H1 (cell line): ENCODE measurements around the gene CD63. TPM values are rescaled to one million over a fixed set of nuclear protein-coding genes. Genes with fewer than 3 reads are reported as not detected.

Experiments
- CBX5 ChIP-seq: fragments of 300-800, 300-1000 bp; sonication (generic); IDR thresholded peaks from 2 replicates; pipeline ENCODE4 v1.7.1; 2016; ENCODE audit warnings: antibody characterized with exemption, low read length, low read depth
- CBX8 ChIP-seq: fragments of 300-800, 300-1000 bp; sonication (generic); IDR thresholded peaks from 2 replicates; pipeline ENCODE4 v1.7.1; 2016; ENCODE audit warnings: low read depth, low read length, borderline replicate concordance
- CHD2 ChIP-seq: IDR thresholded peaks from 2 replicates; pipeline ENCODE4 v1.6.1; 2012; ENCODE audit warnings: low read length, improper control_type of control experiment
- EP300 ChIP-seq, 2 experiments: IDR thresholded peaks; 1 replicate in 1 of 2; 2 replicates in 1 of 2; pipeline ENCODE4 v1.6.1; 2011 to 2012; ENCODE audit warnings: low read depth in 2 of 2, low read length in 2 of 2, mild to moderate bottlenecking in 2 of 2, borderline replicate concordance in 1 of 2, inconsistent platforms in 1 of 2, moderate library complexity in 1 of 2
- JUND ChIP-seq: IDR thresholded peaks from 2 replicates; pipeline ENCODE4 v1.6.1; 2011; ENCODE audit warnings: mild to moderate bottlenecking, improper control_type of control experiment, low read length
- KDM1A ChIP-seq: fragments of 200-600, 300-600 bp; sonication (generic); IDR thresholded peaks from 2 replicates; pipeline ENCODE4 v1.7.1; 2016; ENCODE audit warnings: mild to moderate bottlenecking, low read length, borderline replicate concordance
- KDM4A ChIP-seq: IDR thresholded peaks from one replicate; pipeline ENCODE4 v1.7.1; 2012; ENCODE audit warnings: low read depth, mild to moderate bottlenecking, moderate library complexity, low read length, inconsistent platforms; ENCODE audit not compliant: severe bottlenecking
- MAFK ChIP-seq: IDR thresholded peaks from 2 replicates; pipeline ENCODE4 v1.6.1; 2012; ENCODE audit warnings: low read depth, mild to moderate bottlenecking, improper control_type of control experiment, low read length
- RAD21 ChIP-seq, 2 experiments: IDR thresholded peaks in 1 of 2; conservative IDR thresholded peaks in 1 of 2; 2 replicates each; pipeline ENCODE4 v1.6.1; 2011; ENCODE audit warnings: low read depth in 2 of 2, low read length in 2 of 2, improper control_type of control experiment in 1 of 2, inconsistent platforms in 1 of 2, mild to moderate bottlenecking in 1 of 2, moderate library complexity in 1 of 2
- RNF2 ChIP-seq: fragments of 200-900, 300-1000 bp; sonication (generic); IDR thresholded peaks from 2 replicates; pipeline ENCODE4 v1.7.1; 2016; ENCODE audit warnings: borderline replicate concordance, low read depth, mild to moderate bottlenecking, antibody characterized with exemption, low read length; ENCODE audit not compliant: poor library complexity, severe bottlenecking; ENCODE audit errors: missing control alignments
- SAP30 ChIP-seq: fragments of 300-600 bp; sonication (generic); IDR thresholded peaks from 2 replicates; pipeline ENCODE4 v1.7.1; 2012; ENCODE audit warnings: low read length, moderate library complexity, mild to moderate bottlenecking, inconsistent platforms; ENCODE audit not compliant: insufficient read depth, insufficient replicate concordance
- SIX5 ChIP-seq: IDR thresholded peaks from 2 replicates; pipeline ENCODE4 v1.6.1; 2011; ENCODE audit warnings: mild to moderate bottlenecking, low read depth, low read length
- SP1 ChIP-seq: IDR thresholded peaks from 2 replicates; pipeline ENCODE4 v1.6.1; 2011; ENCODE audit warnings: low read depth, low read length
- SP2 ChIP-seq: IDR thresholded peaks from 2 replicates; pipeline ENCODE4 v1.6.1; 2012; ENCODE audit warnings: mild to moderate bottlenecking, low read length, inconsistent platforms
- TAF1 ChIP-seq: IDR thresholded peaks from 2 replicates; pipeline ENCODE4 v1.6.1; 2011; ENCODE audit warnings: mild to moderate bottlenecking, low read depth, low read length
- TBP ChIP-seq: IDR thresholded peaks from 2 replicates; pipeline ENCODE4 v1.6.1; 2011; ENCODE audit warnings: low read depth, low read length, improper control_type of control experiment
- polyA plus RNA-seq, 7 experiments: library from polyadenylated mRNA; depleted of rRNA in 3 of 7; stranded (reverse) in 5 of 7; unstranded in 2 of 7; fragments of >200 nt in 5 of 7; fragments of 200-250 nt in 2 of 7; gene quantifications; 1 replicate in 5 of 7; 2 replicates in 1 of 7; 4 replicates in 1 of 7; pipeline versions ENCODE4 v1.2.1 to v1.2.3, GENCODE V29; 2011 to 2013; ENCODE audit warnings: missing spikeins in 2 of 7, mixed read lengths in 2 of 7
- total RNA-seq: library from RNA; stranded (reverse); fragmentation: NEBNext Ultra II Directional; extraction: Animal tissue kit (Norgen Biotek cat#: 25700); gene quantifications from 2 replicates; pipeline ENCODE4 v1.2.1, GENCODE V29; 2021
- TF ChIP-seq, protein P1 (sequence below), 3 experiments: IDR thresholded peaks; 1 replicate in 2 of 3; 2 replicates in 1 of 3; pipeline versions ENCODE4 v1.5.1 to v1.6.1; 2011; ENCODE audit warnings: low read length in 3 of 3, mild to moderate bottlenecking in 3 of 3, inconsistent platforms in 2 of 3, low read depth in 1 of 3, moderate library complexity in 1 of 3; ENCODE audit not compliant: insufficient read depth in 1 of 3; ENCODE audit errors: control extremely low read depth in 1 of 3
- TF ChIP-seq, protein P2 (sequence below): IDR thresholded peaks from 2 replicates; pipeline ENCODE4 v1.6.1; 2012; ENCODE audit warnings: low read length, inconsistent platforms

The CD63 gene
- total and polyA plus RNA-seq, 2 of the 8 experiments (the other 6 are each of a cell fraction or from before 2014, with no cell fraction given) = 440 to 526 TPM

DNA sequence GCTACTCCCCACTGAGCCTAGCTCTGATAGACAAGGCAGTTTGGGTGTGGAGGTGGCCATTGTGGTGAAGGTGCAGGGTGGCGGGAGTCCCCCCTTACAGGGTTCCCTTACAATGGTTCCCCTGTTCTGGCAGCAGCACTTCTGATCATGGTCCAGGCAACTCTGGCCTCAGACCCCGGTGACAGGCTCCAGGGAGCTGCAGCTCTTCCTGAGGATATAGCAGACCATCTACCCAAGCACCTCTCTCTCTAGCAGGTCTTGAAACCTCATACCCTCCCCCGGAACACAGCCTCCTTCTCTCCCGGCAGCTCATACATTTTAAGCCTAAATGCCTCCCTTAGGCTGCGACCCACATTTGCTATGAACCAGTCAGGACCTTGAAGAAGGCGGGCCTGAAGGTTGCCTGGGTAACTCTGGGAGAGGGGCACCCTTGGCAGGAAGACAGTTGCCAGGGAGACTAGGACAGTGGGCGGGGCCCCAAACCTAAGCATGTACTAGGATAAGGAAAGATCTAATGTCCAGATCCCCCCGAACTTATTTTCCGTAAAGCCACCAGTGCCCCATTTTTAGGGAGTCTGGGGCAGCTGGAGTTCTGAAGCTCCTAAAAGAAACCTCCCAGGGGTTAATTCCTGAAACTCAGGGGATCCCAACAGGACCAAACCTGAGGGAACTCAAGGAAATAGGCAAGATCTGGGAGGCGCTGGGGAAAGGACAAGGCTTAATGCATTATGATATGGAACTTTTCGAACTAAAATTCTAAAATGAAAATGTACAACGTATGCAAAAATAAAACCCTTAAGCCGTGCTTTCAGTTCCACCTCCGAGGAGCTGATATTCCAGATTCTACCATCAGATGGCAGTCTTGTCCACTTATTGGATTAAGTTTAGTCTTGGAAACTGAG lies 9.6 kb upstream of the CD63 start (continued):
- TF ChIP-seq, protein P1, sequence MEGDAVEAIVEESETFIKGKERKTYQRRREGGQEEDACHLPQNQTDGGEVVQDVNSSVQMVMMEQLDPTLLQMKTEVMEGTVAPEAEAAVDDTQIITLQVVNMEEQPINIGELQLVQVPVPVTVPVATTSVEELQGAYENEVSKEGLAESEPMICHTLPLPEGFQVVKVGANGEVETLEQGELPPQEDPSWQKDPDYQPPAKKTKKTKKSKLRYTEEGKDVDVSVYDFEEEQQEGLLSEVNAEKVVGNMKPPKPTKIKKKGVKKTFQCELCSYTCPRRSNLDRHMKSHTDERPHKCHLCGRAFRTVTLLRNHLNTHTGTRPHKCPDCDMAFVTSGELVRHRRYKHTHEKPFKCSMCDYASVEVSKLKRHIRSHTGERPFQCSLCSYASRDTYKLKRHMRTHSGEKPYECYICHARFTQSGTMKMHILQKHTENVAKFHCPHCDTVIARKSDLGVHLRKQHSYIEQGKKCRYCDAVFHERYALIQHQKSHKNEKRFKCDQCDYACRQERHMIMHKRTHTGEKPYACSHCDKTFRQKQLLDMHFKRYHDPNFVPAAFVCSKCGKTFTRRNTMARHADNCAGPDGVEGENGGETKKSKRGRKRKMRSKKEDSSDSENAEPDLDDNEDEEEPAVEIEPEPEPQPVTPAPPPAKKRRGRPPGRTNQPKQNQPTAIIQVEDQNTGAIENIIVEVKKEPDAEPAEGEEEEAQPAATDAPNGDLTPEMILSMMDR (IDR thresholded peaks at IDR 0.05; ENCODE audit: control extremely low read depth in 1 of 3, insufficient read depth in 1 of 3, low read depth in 1 of 3, low read length in 3 of 3) = peak in 2 of 3 experiments; percentile 70 to 84; a peak in 3 of 4 replicates
- no peak for TF ChIP-seq JUND
- TF ChIP-seq TBP = peak; percentile 42
- TF ChIP-seq CBX8 = no peak
- no peak for TF ChIP-seq EP300 (IDR thresholded peaks at IDR 0.05; ENCODE audit: borderline replicate concordance in 1 of 2, low read depth in 2 of 2, low read length in 2 of 2)
- no peak for TF ChIP-seq CBX5
- TF ChIP-seq SIX5 = no peak
- peak; percentile 61; the same call in 1 of the 2 replicates for TF ChIP-seq TAF1
- TF ChIP-seq, protein P2, sequence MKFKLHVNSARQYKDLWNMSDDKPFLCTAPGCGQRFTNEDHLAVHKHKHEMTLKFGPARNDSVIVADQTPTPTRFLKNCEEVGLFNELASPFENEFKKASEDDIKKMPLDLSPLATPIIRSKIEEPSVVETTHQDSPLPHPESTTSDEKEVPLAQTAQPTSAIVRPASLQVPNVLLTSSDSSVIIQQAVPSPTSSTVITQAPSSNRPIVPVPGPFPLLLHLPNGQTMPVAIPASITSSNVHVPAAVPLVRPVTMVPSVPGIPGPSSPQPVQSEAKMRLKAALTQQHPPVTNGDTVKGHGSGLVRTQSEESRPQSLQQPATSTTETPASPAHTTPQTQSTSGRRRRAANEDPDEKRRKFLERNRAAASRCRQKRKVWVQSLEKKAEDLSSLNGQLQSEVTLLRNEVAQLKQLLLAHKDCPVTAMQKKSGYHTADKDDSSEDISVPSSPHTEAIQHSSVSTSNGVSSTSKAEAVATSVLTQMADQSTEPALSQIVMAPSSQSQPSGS = no peak
- TF ChIP-seq RNF2 = no peak
- TF ChIP-seq SP2 = peak; percentile 9; the same call in 1 of the 2 replicates
- TF ChIP-seq KDM4A = no peak
- no peak for TF ChIP-seq KDM1A
- TF ChIP-seq SP1 = peak; percentile 57; the same call in 1 of the 2 replicates
- TF ChIP-seq MAFK = 0 out of 2 replicates have a peak, but pooled peaks have one; percentile 15
- TF ChIP-seq RAD21 (IDR thresholded peaks at IDR 0.05 in 1 of 2, conservative IDR thresholded peaks at IDR 0.05 in 1 of 2; ENCODE audit: low read depth in 2 of 2, low read length in 2 of 2) = peak; percentile 91 to 92
- TF ChIP-seq CHD2 = no peak
- no peak for TF ChIP-seq SAP30
